Stimulated activated CD8-positive, alpha-beta memory T cell treated with anti-CD3 and anti-CD28 coated beads, Interleukin-15, amount 100 ng/mL, for 24 hours (primary cell): ENCODE data around the gene ARHGDIB.

Experiments used
- DNase-seq: peaks from one replicate; pipeline ENCODE4 v3.0.0-alpha.2; 2020; ENCODE audit warnings: low read depth

Gene ARHGDIB

DNA sequence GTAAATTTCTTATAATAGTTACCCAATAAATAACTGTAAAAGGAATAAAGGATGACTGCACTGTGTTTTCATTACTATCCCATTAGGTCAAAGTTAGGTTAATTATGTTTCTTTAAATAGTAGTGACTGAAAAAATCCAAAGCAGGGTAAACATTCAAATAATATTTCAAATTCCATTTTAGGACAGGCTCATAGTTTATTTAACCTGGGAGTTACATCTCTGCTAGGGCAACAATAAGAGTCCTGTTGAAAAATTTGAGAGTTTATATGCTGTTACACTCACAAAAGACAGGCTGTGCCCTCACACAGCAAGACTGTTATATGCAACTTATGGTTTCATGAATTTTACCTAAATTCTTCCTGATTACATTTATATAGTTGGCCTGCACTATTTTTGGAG lies 31.1 kb downstream of the ARHGDIB start:
- DNase-seq, result no peak

DNA sequence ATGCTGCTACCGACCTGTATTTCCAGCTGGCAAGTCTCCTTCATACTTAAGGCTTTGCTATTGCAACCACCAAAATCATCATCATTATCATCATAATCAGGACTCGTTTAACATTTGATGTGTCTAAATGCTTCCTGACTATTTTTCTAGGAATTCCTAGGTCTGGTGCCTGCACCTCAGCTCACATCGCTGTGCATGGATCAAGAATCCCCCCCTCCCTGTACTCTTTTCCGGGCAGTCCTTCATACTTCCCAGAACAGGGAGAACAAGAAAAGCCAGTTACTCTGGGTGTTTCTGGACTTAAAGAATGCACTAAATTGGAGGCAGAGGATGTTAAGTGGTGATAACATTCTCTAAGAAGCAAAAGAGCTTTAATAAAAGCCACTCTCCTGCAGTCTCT lies 32.5 kb downstream of the ARHGDIB start:
- no peak for DNase-seq

DNA sequence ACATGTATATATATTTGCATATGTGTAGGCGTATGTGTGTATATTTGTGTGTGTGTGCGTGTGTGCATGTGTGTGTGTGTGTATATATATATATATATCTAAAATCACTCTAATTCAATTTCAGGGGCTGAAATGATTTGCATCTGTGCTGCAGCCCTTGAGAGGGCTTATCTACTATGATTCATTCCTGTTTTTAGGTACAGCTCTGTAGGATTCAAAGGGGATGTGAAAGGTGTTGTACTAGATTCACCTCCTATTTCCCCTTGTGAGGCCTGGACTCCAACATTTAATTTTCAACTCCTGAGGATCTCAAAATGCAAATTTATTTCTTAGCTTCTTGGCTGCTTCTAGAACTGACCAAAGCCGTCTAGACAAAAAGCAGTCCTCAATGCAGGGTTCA lies 34.1 kb downstream of the ARHGDIB start:
- no peak for DNase-seq

DNA sequence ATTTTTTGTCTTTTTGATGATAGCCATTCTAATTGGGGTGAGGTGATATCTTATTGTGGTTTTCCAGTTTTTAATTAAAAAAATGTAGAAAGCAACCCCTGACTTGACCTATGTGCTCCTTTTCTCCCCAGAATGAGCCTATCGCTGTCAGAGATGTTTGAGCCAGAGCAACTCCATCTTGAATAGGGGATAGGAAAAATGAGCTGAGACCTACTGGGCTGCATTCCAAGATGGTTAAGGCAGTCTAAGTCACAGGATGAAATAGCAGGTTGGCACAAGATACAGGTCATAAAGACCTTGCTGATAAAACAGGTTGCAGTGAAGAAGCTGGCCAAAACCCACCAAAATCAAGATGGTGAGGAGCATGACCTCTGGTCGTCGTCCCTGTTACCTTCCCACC lies 36.9 kb downstream of the ARHGDIB start:
- no peak for DNase-seq

DNA sequence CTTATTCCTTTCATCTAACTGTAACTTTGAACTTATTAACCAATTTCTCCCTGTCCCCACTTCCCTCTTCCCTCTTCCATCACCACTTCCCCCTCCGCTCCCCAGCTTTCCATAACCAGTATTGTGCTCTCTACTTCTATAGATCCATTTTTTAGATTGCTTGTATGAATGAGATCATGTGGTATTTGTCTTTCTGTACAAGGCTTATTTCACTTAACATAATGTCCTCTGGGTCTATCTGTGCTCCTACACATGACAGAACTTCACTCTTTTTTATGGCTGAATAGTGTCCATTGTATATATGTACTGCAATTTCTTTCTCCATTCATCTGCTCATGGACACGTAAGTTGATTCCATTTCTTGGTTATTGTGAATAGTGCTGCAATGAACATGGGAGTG lies 37.5 kb downstream of the ARHGDIB start:
- no peak for DNase-seq

DNA sequence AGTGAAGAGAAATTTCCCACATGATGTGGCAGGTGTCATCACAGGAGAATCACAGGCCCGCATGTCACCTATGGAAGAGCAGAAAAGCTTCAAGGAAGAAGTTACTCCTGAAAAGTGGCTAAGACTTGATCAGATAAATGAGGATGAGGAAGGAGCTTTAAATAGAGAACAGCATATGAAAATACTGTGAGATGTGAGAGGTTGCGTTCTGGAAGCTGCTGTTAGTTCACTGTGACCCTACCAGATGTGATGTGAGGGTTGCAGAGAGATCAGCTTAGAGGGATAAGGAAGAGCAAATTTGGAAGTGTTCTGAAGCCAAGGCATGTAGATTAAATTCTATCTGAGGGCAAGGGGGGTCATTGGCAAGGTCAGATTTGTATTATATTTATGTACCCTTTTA lies 40.2 kb downstream of the ARHGDIB start:
- DNase-seq, result no peak

DNA sequence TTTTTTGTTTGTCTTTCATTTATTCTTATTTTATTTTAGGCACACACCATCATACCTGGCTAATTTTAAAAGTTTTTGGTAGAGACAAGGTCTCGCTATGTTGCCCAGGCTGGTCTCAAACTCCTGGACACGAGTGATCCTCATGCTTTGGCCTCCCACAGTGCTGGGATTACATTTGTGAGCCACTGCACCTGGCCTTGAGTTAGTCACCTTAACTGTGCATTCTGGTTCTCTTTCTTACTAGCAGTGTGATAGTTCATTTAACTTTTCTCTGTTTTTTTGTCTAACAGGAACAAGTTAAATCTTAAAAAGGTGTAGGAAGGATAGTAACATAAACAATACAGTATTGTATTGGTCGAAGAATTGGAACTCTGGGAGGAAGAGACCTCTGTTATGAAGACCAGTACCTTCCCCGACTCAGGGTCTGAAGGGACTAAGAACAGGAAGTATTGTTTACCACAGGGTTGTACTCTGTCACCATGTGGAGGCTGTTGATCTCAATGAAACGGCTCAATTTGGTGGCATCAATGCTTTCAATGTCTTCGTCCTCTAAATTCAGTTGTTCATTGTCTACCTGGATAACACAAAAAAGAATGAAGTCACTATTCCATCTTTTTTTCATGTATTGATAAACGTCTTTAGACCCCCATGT lies 40.8 kb downstream of the ARHGDIB start:
- no peak for DNase-seq

DNA sequence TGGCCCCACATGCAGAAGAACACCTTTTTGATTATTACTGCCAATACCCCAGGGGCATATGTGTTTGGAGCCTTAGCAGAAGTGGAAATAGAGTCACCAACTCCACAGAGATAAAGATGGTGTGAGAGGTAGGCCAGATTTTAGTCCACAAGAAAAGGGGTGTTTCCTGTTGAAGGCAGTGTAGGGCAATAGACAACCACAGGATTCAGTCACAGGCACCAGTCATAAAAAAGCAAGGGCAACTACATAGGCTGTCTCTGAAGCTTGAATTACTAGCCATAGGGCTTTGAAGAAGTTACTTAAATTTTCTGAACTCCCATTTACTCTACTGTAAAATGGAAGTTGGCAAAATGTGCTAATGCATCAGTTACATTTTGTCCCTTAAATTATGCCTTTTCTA lies 41.9 kb downstream of the ARHGDIB start:
- DNase-seq, result no peak

DNA sequence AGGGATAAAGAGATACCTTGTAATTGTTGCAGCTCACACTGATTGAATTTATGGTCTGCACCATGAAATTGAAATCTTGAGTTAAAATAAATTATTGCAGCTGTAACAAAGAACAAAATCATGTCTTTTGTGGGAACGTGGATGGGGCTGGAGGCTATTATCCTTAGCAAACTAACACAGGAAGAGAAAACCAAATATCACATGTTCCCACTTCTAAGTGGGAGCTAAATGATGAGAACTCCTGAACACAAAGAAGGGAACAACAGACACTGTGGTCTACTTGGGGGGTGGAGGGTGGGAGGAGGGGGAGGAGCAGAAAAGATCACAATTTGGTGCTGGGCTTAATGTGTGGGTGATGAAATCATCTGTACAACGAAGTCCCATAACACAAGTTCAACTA lies 45.7 kb downstream of the ARHGDIB start:
- DNase-seq, result no peak

DNA sequence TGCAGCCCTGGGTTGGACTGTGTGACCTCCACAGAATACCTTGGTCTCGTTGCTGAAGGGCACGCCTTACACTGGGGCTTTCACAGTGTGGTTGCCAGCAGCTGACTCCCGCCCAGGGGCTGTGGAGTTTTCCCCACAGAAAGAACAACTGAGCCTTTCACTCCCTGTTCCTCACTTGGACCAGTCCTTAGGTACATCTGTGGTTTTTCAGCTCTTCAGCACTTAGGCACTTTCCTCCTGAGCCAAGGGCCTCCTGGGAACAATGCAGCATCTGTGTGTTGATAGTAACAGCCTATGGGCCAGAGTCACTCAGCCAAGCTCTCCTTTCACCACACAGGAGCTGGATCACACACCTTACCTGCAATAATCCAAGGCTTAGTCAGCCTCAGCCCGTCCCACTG lies 48.0 kb downstream of the ARHGDIB start:
- no peak for DNase-seq

DNA sequence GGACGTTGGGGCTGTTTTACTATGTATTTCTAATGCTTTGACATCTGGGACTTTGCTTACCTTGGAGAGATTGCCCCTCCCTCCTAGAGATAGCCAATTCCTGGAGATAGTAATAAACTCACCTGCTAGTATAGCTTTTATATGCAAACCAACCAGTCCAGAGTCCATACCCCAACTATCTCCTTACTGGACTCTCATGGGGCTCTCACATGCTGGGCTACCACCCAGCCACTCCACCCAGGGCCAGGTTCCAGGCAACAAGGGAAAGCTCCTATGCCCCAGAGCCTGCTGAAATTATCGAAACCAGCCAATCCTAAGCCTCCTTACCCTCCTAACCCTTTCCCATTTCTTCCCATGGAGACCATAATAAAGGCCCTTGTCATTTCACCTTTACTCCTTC lies 50.3 kb downstream of the ARHGDIB start:
- DNase-seq, result no peak

DNA sequence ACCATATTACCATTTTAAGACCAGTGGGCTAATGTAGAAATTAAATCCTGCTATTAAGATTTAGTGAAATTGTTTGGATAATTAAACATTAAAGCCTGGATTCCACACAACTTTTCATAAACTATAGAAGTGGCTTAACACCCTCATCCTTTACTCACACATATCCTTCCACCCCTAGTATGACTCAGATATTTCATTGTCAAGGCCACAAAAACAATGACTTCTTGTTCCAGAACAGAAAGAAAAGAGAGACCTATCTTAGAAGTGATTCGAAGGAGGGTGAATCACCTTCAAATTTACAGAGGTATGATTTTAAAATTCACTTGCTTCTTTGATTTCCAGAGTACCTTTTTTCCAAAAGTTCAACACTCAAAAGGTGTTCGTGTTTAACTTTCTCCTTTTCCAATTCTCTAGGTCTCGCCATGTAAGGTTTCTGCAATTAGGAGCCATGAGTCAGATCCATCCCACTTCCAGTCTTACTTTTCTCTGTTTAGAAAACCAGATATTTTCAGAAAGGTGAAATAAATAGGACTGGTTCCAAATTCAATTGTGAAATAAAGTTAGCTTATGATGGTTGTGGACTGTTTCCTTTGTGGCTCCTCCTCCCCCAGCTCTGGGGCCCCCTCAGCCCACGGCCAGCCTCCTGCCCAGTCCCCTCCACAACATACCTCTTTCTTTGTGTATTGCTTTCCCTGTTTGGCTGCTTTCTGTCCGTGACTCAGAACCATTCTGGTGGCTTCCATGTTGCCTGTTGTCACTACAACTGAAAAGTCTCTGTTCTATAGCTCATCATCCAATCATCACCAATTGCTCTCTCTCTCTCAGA lies 51.1 kb downstream of the ARHGDIB start:
- no peak for DNase-seq

DNA sequence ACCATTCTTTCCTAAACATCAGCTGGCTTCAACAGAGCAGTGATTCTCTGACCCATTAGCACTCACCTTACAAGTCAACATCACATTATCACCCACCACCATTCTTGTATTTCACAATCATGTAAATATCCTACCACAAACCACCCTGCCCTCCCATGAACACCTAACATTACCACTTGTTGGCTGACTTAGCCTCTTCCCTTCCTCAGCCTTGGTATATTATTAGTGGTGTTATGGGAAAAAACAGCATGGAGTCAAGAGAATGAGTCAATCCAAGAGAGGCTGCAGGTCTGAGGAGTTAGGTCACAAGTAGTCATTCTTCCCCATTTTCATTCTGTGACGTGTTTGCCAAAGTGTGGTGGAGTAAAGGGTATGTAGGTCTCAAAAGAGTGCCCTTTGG lies 53.4 kb downstream of the ARHGDIB start:
- DNase-seq, result no peak

DNA sequence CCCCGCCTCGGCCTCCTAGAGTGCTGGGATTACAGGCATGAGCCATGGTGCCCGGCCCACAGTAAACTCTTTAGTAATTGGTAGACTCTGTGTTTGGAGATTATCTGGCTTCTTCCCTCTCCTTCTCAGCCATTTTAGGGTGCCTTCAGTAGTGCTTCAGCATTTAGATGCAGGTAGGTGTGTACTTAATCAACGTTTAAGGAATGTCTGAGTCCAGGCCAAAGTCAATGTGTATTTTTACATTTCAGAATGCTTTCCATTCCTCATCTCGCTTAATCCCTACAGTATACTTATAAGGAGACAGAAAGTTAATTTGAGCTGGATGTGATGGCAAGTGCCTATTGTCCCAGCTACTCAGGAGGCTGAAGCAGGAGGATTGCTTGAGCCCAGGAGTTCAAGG lies 55.3 kb downstream of the ARHGDIB start:
- DNase-seq, result no peak

DNA sequence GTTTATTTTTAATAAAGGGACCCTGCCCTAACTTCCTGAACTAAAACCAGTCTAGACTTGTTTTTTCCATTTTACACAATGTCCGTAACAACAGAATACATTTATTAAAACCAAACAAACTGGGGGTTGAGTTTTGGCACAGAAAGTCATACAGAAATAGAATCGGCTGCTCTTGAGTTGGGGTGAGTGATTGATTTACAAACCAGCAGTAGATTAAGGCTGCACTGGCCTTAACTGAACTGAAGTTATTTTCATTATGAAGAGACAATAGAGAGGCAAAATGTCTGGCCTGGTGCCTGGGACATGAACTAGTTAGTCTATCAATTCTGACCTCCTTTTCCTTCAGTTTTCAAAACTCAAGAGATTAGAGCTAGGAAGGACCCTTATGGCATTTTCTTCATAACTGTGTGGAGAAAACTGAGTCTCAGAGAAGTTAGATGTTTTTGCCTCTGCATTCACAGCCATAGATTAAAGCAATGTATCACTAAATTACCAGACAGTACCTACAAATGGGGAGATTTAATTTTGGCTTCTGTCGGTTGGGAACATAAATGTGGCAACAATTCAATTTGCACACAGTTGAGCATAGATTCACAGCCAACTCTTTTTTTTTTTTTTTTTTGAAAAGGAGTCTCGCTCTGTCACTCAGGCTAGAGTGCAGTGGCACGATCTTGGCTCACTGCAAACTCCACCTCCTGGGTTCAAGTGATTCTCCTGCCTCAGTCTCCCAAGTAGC lies 56.0 kb downstream of the ARHGDIB start:
- no peak for DNase-seq

DNA sequence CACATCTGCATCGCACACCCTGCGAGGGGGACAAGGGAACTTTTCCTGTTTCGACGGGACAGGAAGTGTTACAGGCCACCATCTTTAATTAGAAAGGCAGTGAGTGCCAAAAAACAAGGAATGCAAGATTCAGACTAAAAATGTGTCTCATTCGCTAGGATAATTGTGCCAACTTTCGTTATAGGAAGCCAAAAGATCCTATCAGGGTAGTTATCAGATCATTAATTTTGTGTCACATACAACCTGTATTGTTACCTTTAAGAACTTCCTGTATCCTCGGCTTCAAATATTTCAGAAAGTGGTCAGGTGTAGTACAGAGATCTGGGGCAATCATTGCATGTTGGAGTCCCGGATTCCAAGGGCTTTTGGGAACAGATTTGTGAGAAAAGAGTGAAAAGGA lies 56.5 kb downstream of the ARHGDIB start:
- DNase-seq, result no peak

DNA sequence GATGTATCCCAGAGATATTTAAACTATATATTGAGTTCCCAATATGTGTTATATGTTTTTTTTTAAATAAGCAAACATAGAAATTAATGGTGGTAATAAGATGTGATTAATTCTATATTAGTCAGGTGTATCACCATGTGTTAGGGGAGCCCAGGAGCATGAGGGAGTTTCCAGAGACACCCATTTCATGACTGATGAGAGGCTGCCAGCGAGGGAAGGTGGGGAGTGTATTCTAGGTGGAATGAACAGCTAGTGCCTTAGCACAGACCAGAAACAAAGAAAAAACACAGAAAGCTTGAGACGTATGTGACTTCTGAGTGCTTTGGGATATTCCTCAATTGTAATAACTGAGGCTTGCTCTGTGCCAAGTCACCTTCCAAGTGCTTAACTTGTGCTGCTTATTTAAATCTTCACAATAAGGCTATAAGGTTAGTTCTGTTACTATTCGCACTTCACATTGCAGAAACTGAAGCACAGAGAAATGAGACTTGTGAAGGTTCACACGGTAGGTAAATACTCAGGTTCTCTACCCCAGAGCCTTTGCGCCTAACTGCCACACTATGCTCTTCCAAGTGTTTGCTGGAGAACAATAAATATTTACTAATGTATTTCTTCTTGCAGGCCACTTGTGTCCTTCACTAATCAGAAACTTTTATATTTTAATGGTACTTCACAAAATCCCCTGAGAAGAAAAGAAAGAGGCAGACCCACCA lies 57.9 kb downstream of the ARHGDIB start:
- no peak for DNase-seq

DNA sequence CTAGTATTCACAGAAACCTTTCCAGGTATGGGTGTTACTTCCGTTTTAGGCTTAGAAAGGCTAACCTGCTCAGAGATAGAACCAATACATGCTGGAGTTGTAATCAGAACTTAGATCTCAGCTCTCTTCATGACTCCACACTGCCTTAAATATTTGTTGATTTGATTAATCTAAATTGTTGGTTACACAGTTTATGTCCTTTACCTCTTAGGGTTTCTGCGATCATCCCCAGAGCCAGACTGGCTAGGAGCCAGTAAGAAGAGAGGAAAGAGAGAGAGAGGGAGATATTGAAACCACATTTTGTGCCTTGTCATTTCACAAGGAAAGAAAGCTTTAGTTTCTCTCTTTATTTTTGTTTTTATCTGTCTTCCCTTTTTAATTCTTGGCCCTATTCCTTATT lies 58.9 kb downstream of the ARHGDIB start:
- no peak for DNase-seq

DNA sequence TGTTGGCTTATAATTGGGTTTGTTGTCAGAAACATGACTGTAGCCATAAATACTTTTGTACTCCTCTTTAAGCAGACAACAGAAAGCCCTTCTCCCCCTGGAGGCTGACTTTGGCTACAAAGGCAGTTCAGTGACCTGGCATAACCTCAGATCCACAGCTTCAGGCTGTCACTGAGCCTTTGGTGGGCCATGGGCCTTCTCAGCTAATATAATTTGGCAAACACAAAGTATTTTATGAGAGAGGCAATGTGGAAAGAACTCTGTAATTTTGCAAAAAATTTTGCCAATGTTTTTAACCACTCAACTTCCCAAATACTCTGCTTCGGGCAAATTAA lies 60.2 kb downstream of the ARHGDIB start:
- DNase-seq, result no peak

DNA sequence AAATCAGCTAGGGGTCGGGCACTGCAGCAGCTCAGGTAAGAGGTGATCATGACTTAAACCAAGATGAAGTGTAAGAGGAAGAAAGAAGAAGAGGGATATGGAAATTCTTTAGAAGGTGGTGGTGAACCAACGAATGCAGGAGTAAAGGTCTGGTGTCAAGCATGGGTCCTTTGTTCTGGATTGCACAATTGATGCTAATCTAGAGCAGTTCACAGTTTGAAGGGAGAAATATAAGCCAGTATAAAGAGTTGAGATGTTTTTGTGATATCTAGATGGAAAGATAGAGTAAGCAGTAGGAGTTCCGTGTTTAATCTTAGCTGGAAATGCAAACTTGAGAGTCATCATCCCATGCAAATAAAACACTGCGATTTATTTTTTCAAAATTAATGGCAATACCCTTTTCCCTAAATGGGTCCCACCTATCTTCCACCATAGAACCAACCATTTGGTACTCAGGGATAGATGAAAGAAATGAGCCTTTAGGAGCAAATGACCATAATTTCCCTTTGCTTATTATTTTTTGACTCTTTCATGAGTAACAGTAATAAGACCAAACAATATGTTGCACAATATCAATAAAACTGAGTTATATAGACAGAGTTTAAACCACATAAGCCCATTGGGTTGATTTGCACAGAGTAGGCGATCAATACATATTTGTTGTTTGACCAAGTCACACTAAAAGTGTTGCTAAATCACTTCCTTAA lies 60.7 kb downstream of the ARHGDIB start:
- no peak for DNase-seq

DNA sequence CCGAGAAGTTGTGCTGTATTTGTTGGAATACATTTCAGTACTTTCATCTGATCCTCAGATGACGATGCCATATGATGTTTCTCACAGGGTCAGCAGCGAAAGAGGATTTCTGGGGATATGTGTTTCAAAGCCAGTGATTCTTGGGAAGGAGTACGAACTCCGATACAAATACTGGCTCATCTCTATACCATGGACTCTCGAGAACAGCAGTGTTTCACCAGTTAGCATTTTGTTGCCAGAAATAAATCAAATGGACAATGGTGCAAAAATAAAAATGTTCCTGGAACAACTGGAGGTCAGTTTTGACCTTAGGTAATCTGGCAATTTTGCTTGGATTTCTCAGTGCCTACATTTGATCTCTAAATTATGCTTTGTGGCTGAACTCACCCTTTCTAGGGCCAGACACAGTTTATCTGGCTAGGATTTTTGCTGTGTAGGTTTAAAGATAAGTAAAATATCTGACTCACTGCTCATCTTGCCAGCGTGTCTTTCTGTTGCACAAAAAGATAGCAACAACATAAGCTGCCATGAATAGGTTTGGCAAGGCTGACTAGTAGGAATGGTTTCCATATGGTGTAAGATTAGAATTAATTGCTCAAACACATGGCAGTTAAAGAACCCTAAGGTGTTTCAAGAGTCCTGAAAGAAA lies 64.8 kb downstream of the ARHGDIB start:
- DNase-seq, result no peak
